HepG2 (cell line): ENCODE data around the gene NPHS1. TPM values are rescaled to one million over a fixed set of nuclear protein-coding genes. Genes with fewer than 3 reads are reported as not detected.

Experiments
- ATF7-NPFF ChIP-seq: sonication (generic); formaldehyde crosslinking; IDR thresholded peaks from 2 replicates; pipeline ENCODE4 v1.8.1; 2023; ENCODE audit warnings: mild to moderate bottlenecking, low read depth, missing genetic modification reagents, moderate library complexity
- FOSL1 ChIP-seq: sonication (generic); formaldehyde crosslinking; IDR thresholded peaks from 2 replicates; pipeline ENCODE4 v1.9.0; 2021; ENCODE audit warnings: missing genetic modification reagents, borderline replicate concordance
- FOXO1 ChIP-seq: sonication (generic); formaldehyde crosslinking; IDR thresholded peaks from 2 replicates; pipeline ENCODE4 v1.4.0; 2020; ENCODE audit warnings: missing genetic modification reagents
- FOXP4 ChIP-seq: sonication (generic); formaldehyde crosslinking; IDR thresholded peaks from 2 replicates; pipeline ENCODE4 v1.4.0; 2020; ENCODE audit warnings: missing genetic modification reagents
- GMEB2 ChIP-seq: IDR thresholded peaks from 2 replicates; pipeline ENCODE4 v1.6.1; 2016; ENCODE audit warnings: missing biosample characterization, missing genetic modification reagents, low read depth
- HOXA5 ChIP-seq: sonication (generic); formaldehyde crosslinking; IDR thresholded peaks from 2 replicates; pipeline ENCODE4 v1.4.0; 2020; ENCODE audit warnings: missing genetic modification reagents
- PRDM10 ChIP-seq: sonication (generic); formaldehyde crosslinking; IDR thresholded peaks from 2 replicates; pipeline ENCODE4 v1.4.0; 2020; ENCODE audit warnings: low read depth, missing genetic modification reagents
- PREB ChIP-seq: sonication (generic); formaldehyde crosslinking; IDR thresholded peaks from 2 replicates; pipeline ENCODE4 v1.4.0; 2020; ENCODE audit warnings: missing genetic modification reagents
- SCMH1 ChIP-seq: sonication (generic); formaldehyde crosslinking; IDR thresholded peaks from 2 replicates; pipeline ENCODE4 v1.9.0; 2021; ENCODE audit warnings: missing genetic modification reagents, mild to moderate bottlenecking, borderline replicate concordance
- SOX6 ChIP-seq, 2 experiments: fragments of 450-650 bp in 1 of 2; sonication (generic) in 1 of 2; formaldehyde crosslinking in 1 of 2; IDR thresholded peaks; 2 replicates each; pipeline versions ENCODE4 v1.4.0 to v1.6.1; 2017 to 2020; ENCODE audit warnings: antibody characterized with exemption in 1 of 2, mild to moderate bottlenecking in 1 of 2, missing genetic modification reagents in 1 of 2
- ZMAT5 ChIP-seq: sonication (generic); formaldehyde crosslinking; IDR thresholded peaks from 2 replicates; pipeline ENCODE4 v1.5.0; 2020; ENCODE audit warnings: mild to moderate bottlenecking, low read depth, missing genetic modification reagents, borderline replicate concordance
- ZMYM2 ChIP-seq: sonication (generic); formaldehyde crosslinking; IDR thresholded peaks from 2 replicates; pipeline ENCODE4 v1.8.0; 2022; ENCODE audit warnings: mild to moderate bottlenecking, missing genetic modification reagents
- ZNF224 ChIP-seq: sonication (generic); formaldehyde crosslinking; IDR thresholded peaks from 2 replicates; pipeline ENCODE4 v1.5.0; 2020; ENCODE audit warnings: mild to moderate bottlenecking, missing genetic modification reagents
- ZNF383 ChIP-seq: sonication (generic); formaldehyde crosslinking; IDR thresholded peaks from 2 replicates; pipeline ENCODE4 v1.4.0; 2020; ENCODE audit warnings: missing genetic modification reagents, mild to moderate bottlenecking, borderline replicate concordance
- ZNF468 ChIP-seq: sonication (generic); formaldehyde crosslinking; IDR thresholded peaks from 2 replicates; pipeline ENCODE4 v1.8.0; 2022; ENCODE audit warnings: mild to moderate bottlenecking, moderate library complexity, missing genetic modification reagents
- ZNF547 ChIP-seq: sonication (generic); formaldehyde crosslinking; IDR thresholded peaks from 2 replicates; pipeline ENCODE4 v1.5.1; 2020; ENCODE audit warnings: mild to moderate bottlenecking, missing genetic modification reagents
- ZNF563 ChIP-seq: sonication (generic); formaldehyde crosslinking; IDR thresholded peaks from 2 replicates; pipeline ENCODE4 v1.8.0; 2022; ENCODE audit warnings: mild to moderate bottlenecking, moderate library complexity, missing genetic modification reagents
- ZNF83 ChIP-seq: sonication (generic); formaldehyde crosslinking; IDR thresholded peaks from 2 replicates; pipeline ENCODE4 v1.4.0; 2020; ENCODE audit warnings: missing genetic modification reagents, mild to moderate bottlenecking, borderline replicate concordance
- polyA plus RNA-seq, 8 experiments: library from polyadenylated mRNA; depleted of rRNA in 3 of 8; stranded (reverse) in 7 of 8; unstranded in 1 of 8; fragments of >200 nt; fragmentation: Illumina TruSeq in 4 of 8; extraction: Trizol in 4 of 8; gene quantifications; 2 replicates each; pipeline versions ENCODE4 v1.2.1 to v1.2.3, GENCODE V29; 2011 to 2016; ENCODE audit warnings: low read depth in 4 of 8, missing spikeins in 1 of 8, mixed read lengths in 1 of 8; ENCODE audit not compliant: insufficient read depth in 1 of 8
- total RNA-seq, 5 experiments: library from RNA; depleted of rRNA; stranded (reverse); fragments of >200 nt; fragmentation: Illumina TruSeq; extraction: Trizol; gene quantifications; 2 replicates each; pipeline ENCODE4 v1.2.3, GENCODE V29; 2016; ENCODE audit warnings: low read depth in 1 of 5

The NPHS1 gene
- total and polyA plus RNA-seq, 2 of the 13 experiments (the other 11 are each of a cell fraction or from before 2014, with no cell fraction given) = not detected

GRCh38 chr19:35797663-35798062 is 54.6 kb downstream of the NPHS1 start (continued):
- TF ChIP-seq PREB (CRISPR knock-in tag) (no peak), ZNF224 (CRISPR knock-in tag) (0 out of 2 replicates have a peak, but pooled peaks have one; percentile 55), ZMYM2 (0 out of 2 replicates have a peak, but pooled peaks have one; percentile 18), PRDM10 (CRISPR knock-in tag) (no peak), ZNF547 (CRISPR knock-in tag) (peak; percentile 58; the same call in 1 of the 2 replicates), SCMH1 (CRISPR knock-in tag) (no peak), GMEB2 (CRISPR knock-in tag) (no peak), HOXA5 (CRISPR knock-in tag) (0 out of 2 replicates have a peak, but pooled peaks have one; percentile 55), ZMAT5 (CRISPR knock-in tag) (no peak), ZNF83 (CRISPR knock-in tag) (no peak), ZNF468 (CRISPR knock-in tag) (0 out of 2 replicates have a peak, but pooled peaks have one; percentile 63), FOXO1 (no peak), FOXP4 (CRISPR knock-in tag) (peak; percentile 26; the same call in 1 of the 2 replicates), FOSL1 (CRISPR knock-in tag) (no peak), ZNF383 (CRISPR knock-in tag) (no peak), SOX6 (IDR thresholded peaks at IDR 0.05) (no peak), SOX6 (CRISPR knock-in tag; IDR thresholded peaks at IDR 0.05) (no peak), ZNF563 (peak; percentile 53; the same call in 1 of the 2 replicates), ATF7-NPFF (CRISPR knock-in tag) (peak; percentile 32; the same call in 1 of the 2 replicates)
